ENCODE data around the gene TBX4.
A peak's percentile ranks its signal among the peaks of the same experiment; 100 is the strongest.

TBX4 gene

DNA sequence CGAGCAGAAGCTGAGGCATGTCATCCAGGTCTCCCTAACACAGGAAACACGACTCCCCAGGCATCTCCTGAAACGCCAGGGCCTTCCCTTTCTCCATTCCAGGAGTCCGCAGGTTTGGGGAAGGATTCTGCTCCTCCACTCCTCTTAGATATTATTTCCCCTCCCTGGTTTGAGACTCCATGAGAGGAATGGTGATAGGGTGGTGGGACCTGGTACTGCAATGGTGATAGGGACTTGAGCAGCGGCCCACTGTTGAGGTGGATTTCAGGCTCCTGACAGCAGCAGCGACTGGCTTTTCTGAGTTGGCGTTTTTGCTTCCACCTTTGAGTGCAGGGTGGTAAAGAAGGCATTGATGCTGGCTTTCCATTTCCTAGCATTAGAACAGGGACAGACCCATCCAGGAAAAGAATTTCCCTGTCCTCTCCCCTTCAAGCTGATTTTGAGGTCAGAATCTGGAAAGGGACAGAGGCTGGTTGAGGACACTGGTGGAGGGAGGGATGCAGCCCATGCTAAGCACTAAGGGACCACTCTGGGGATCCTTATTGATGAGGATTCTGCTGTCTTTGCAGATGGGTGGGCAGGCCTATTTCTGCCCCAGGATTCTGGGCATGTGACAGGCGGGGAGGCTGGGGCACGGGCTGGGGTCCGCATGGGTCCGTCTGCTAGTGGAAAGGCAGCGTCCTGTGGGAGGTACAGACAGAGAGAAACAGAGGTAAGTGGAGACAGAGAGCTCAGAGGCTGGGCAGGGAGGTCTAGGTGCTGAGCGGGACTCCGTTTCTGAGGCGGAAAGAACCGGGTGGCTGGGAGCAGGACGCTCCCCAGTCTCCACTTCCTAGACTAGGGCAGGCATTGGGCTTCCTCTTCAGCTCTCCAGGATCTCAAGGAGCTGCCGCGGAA lies 1.3 kb upstream of the TBX4 start:
- H3K27ac ChIP-seq, result no peak overlapping the region
- no peaks in the 10 kb centered on the region for H3K36me3 ChIP-seq (replicated peaks)
- in situ Hi-C loops (cut with HindIII; ENCODE audit: low pct_ligation_motif_present, low sequenced_read_pairs), result no loop called here
- H3K4me3 ChIP-seq (ENCODE audit: low read depth, low read length), result no peak overlapping the region
- H3K27me3 ChIP-seq (replicated peaks), result peaks cover 51% of the 10 kb centered on the region
- no peak for DNase-seq
- TF ChIP-seq, protein P1, sequence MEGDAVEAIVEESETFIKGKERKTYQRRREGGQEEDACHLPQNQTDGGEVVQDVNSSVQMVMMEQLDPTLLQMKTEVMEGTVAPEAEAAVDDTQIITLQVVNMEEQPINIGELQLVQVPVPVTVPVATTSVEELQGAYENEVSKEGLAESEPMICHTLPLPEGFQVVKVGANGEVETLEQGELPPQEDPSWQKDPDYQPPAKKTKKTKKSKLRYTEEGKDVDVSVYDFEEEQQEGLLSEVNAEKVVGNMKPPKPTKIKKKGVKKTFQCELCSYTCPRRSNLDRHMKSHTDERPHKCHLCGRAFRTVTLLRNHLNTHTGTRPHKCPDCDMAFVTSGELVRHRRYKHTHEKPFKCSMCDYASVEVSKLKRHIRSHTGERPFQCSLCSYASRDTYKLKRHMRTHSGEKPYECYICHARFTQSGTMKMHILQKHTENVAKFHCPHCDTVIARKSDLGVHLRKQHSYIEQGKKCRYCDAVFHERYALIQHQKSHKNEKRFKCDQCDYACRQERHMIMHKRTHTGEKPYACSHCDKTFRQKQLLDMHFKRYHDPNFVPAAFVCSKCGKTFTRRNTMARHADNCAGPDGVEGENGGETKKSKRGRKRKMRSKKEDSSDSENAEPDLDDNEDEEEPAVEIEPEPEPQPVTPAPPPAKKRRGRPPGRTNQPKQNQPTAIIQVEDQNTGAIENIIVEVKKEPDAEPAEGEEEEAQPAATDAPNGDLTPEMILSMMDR (IDR thresholded peaks at IDR 0.05; ENCODE audit: low read depth, low read length, missing control alignments), result peak; percentile 29

DNA sequence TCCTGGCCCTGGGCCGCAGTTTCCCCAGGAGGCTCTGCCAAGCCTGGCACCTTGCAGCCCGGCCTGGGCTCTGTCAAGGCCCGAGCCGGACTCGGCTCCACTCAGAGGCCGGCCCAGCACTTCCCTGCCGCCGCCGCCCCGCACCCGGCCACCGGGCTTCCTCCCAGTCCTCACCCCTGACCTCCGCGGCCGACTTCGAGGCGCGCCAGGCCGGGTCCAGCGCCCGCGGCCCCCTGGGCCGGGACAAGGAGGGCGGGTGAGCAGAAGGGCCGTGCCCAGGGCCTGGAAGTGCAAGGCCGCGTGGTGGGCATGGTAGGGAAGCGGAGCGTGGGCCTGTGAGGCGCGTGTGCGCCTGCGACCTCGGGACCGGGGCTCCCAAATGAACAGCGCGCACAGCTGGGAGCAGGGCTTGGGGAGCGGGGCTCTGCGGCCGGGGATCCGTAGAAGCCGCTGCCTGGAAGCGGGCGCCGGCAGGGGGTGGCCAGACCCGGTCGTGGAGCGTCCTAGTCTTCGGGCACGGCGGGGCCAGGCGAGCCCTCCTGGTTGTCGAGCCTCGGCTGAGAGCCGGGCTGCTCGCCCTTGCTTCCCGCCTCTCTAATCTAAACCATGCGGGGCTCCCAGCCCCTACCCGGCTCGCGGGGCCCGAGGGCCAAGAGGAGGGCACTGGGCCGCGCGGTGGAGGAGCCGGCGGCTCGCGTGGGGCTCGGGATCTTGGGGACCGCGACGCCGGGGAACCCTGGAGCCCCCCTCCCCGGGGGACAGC lies 503 bp upstream of the TBX4 start:
- TF ChIP-seq, protein P1 (IDR thresholded peaks at IDR 0.05; ENCODE audit: low read depth, low read length, missing control alignments), result no peak
- H3K36me3 ChIP-seq (replicated peaks), result no peaks in the 10 kb centered on the region
- H3K27me3 ChIP-seq (replicated peaks), result peaks cover 60% of the 10 kb centered on the region
- H3K27ac ChIP-seq, result no peak overlapping the region
- in situ Hi-C loops (cut with HindIII; ENCODE audit: low pct_ligation_motif_present, low sequenced_read_pairs), result no loop called here
- peak overlapping the region; percentile 22 for H3K4me3 ChIP-seq (ENCODE audit: low read depth, low read length)
- no peak for DNase-seq

DNA sequence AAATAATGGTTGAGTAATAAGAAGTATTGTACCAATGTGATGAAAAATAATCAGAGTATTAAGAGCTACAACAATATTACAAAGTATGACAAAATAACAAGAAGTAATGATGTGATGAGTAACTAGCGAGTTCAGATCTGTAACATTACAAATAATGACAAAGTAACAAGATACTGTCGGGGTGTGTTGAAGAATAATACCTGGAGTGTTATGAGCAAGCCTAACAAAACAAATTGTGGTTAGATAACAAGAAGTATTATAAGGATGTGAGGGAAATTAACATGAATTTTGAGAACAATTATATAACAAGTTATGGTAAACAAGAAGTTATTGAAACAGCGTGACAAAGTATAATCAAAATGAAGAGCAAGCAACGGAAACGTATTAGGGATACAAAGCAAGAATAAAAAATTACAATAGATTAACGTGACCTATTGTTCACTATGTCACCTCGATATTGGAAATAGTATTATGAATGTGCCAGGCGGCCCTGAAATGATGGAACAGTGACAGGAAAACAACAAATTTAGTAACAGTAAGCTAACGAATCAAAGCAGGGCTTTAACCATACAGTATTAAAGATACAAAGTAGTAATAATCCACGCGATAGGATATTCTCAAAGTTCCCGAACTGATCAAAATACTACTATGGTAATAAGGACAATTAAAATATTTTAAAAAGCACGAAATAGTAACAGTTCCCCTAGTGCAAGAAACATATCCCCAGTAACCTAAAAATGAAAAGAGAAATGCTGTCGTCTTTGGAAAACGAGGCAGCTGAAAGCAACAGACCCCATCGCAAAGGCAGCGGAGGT lies 1.6 kb downstream of the TBX4 start:
- Histone ChIP-seq H3K27ac (no peak overlapping the region), H3K27me3 (replicated peaks) (peaks cover 76% of the 10 kb centered on the region), H3K4me3 (ENCODE audit: low read depth, low read length) (no peak overlapping the region), H3K36me3 (replicated peaks) (no peaks in the 10 kb centered on the region)
- in situ Hi-C loops (cut with HindIII; ENCODE audit: low pct_ligation_motif_present, low sequenced_read_pairs), result no loop called here
- DNase-seq, result no peak
- TF ChIP-seq, protein P1 (IDR thresholded peaks at IDR 0.05; ENCODE audit: low read depth, low read length, missing control alignments), result no peak

DNA sequence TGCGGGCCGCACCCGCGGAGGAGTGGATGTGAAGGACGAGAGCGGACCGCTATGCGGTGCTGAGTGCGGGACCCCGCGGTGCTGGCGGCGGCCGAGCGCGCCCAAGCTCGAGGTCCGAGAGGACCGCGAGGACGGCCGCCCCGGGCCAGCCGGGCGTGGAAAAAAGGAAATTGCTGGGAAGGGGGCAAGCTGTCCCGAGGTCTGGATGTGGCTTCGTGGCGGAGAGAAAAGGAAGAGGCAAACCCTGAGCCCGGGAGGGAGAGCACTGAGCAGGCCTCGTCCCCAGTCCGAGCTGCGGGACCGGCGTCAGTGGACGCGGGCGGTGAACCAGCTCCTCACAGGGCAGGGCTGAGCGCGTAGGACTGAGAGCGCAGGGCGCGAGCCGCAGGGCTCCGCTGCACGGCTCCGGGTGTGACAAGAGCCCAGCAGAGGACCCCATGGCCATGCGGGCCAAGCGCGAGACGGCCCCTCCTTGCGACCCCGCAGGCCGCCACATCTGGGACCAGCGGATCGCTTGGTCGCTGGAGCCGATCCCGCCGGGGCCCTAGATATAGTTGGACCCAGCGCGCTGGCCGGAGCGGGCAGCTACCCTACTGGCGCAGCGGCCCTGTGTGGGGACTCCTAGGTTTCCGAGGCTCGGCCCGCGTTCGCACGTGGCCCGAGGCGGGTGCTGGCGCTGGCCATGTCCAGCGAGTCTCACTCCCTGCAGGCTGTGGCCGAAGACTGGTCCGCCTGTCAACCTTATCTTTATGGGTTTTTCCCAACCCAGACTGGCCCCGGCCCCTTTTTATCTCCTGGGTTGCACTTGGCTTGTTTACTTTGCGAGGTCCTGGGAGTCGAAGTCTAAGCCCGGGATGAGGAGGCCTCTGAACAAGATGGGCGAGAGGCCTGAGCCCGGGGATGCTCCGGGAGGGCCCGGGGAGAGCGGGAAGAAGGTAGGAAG lies 2.4 kb downstream of the TBX4 start:
- H3K27ac ChIP-seq, result no peak overlapping the region
- TF ChIP-seq, protein P1 (IDR thresholded peaks at IDR 0.05; ENCODE audit: low read depth, low read length, missing control alignments), result no peak
- no peak for DNase-seq
- no peaks in the 10 kb centered on the region for H3K36me3 ChIP-seq (replicated peaks)
- H3K27me3 ChIP-seq (replicated peaks), result peaks cover 83% of the 10 kb centered on the region
- H3K4me3 ChIP-seq (ENCODE audit: low read depth, low read length), result no peak overlapping the region
- in situ Hi-C loops (cut with HindIII; ENCODE audit: low pct_ligation_motif_present, low sequenced_read_pairs), result no loop called here

All from brain microvascular endothelial cell (primary cell).